Activated naive CD8-positive, alpha-beta T cell treated with anti-CD3 and anti-CD28 coated beads for 36 hours (primary cell): ENCODE measurements around the gene MRPS9. TPM values are rescaled to one million over a fixed set of nuclear protein-coding genes. Genes with fewer than 3 reads are reported as not detected.
A peak's percentile ranks its signal among the peaks of the same experiment; 100 is the strongest.

ENCODE experiments used
- DNase-seq: peaks from one replicate; pipeline ENCODE4 v3.0.0; 2021
- H3K27ac Mint-ChIP-seq: one replicate; pipeline ENCODE4 v1.8.0; 2022; ENCODE audit warnings: mild to moderate bottlenecking, moderate library complexity, mixed read lengths
- H3K27me3 Mint-ChIP-seq: one replicate; pipeline ENCODE4 v1.8.0; 2022; ENCODE audit warnings: mild to moderate bottlenecking, mixed read lengths
- H3K36me3 Mint-ChIP-seq: one replicate; pipeline ENCODE4 v1.8.0; 2021; ENCODE audit warnings: mild to moderate bottlenecking, mixed read lengths
- H3K4me1 Mint-ChIP-seq: one replicate; pipeline ENCODE4 v1.8.0; 2021; ENCODE audit warnings: mixed read lengths
- H3K4me3 Mint-ChIP-seq: one replicate; pipeline ENCODE4 v1.8.0; 2022; ENCODE audit warnings: mild to moderate bottlenecking, moderate library complexity, mixed read lengths
- H3K9me3 Mint-ChIP-seq: one replicate; pipeline ENCODE4 v1.8.0; 2022; ENCODE audit warnings: mixed read lengths
- total RNA-seq, 2 experiments: library from RNA; stranded (reverse); gene quantifications; one replicate each; pipeline ENCODE4 v1.2.3, GENCODE V29; 2021

The MRPS9 gene
- total RNA-seq, 2 experiments from 2014 or later = 52.2 to 57.1 TPM

DNA sequence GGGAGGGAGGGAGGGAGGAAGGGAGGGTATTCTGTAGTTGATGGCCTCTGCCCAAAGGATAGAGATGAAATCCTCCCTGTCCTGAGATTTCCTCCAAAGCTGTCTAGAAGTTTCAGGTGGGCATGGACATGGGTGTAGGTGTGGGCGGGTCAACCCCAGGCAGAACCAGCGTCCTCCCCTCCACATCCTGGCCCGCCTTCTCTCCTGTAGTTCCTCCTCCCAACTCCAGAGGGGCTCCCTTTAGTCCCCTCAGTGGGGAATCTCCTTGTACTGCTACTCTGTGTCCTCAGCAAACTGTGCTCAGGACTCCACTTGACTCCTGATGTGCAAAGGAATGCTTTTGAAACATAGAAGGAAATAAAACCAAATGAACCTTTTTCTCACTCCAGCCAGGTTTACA, 88.1 kb downstream of the MRPS9 start:
- Mint-ChIP-seq H3K36me3 (no peaks in the 10 kb centered on the region), H3K9me3 (no peaks in the 10 kb centered on the region), H3K27ac (no peak overlapping the region), H3K4me1 (peaks cover 5% of the 10 kb centered on the region), H3K4me3 (no peak overlapping the region), H3K27me3 (peaks cover 9% of the 10 kb centered on the region)
- no peak for DNase-seq

DNA sequence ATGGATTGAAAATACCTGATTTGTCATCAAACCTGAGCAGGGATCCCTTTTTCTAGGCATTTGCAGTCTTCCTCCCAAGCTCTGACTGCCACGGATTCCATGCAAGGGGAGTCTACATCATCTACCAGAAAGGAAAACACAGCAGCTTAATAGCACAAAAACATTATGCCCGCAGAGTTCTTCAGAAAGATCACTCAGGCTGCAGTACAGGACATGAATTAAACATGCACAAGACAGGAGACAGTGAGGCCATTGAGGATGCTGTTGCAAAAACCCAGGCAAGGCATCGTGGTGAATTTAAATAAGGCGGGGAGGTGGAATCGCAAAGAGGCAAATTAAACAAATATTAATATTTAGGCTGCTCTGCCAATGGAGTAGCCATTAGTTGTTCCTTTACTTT, 88.5 kb downstream of the MRPS9 start:
- no peak overlapping the region for H3K4me3 Mint-ChIP-seq
- peaks cover 9% of the 10 kb centered on the region for H3K27me3 Mint-ChIP-seq
- H3K4me1 Mint-ChIP-seq = peaks cover 5% of the 10 kb centered on the region
- DNase-seq = no peak
- H3K36me3 Mint-ChIP-seq = no peaks in the 10 kb centered on the region
- no peak overlapping the region for H3K27ac Mint-ChIP-seq
- no peaks in the 10 kb centered on the region for H3K9me3 Mint-ChIP-seq

DNA sequence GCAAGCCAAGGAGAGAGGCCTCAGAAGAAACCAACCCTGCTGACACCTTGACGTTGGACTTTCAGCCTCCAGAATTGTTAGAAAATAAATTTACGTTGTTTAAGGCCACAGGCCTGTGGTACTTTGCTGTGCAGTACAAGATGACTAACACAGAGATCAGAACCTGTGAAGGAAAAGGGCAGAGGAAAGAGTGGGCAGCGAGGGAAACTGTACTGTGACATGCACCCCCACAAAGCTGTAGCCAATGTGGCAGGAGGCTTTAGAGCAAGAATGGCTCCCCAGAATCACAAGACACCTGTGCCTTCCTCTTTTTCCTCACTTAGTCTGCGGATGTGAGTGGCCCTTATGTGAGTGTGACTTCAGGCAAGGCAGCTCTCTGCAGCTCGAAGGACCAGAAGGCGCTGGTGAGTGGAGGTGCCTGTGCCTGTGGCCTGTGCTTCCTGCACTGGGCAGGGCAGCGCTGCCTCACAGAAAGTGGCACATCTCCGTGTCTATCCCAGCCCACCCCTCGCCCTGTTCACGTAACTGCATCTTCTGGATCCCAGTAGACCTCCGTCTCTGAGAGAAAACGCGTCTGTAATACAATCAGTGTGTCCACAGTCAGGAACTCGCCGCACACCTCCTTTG, 89.5 kb downstream of the MRPS9 start:
- Mint-ChIP-seq H3K27me3 (peaks cover 9% of the 10 kb centered on the region), H3K4me1 (peaks cover 5% of the 10 kb centered on the region), H3K9me3 (no peaks in the 10 kb centered on the region), H3K36me3 (no peaks in the 10 kb centered on the region), H3K27ac (no peak overlapping the region), H3K4me3 (no peak overlapping the region)
- DNase-seq = no peak

DNA sequence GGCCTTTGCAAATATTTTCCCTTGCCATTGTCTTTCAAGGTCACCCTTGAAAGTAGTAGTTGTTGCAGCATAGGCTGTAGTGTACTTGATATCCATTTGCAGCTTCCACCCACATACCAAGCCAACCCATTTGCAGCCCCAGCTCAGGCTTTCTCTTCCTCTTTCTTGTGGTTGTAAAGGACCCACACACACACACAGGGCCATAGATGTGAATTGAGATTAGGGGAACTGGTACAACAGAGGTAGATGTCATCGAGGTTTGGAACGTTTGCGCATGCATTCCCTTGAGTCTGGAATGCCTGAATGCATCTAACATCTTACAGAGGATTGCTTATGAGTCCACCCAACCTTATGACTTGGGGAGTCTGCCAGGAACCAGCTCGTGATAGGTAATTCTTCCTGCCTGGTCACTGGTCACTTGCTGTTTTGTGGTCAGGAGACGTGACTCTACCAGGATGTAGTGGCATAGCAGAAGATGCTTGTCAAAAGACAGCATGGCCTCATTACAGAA, 91.9 kb downstream of the MRPS9 start:
- Mint-ChIP-seq H3K4me1 (peaks cover 5% of the 10 kb centered on the region), H3K9me3 (no peaks in the 10 kb centered on the region), H3K27ac (no peak overlapping the region), H3K4me3 (no peak overlapping the region), H3K36me3 (no peaks in the 10 kb centered on the region), H3K27me3 (peaks cover 4% of the 10 kb centered on the region)
- no peak for DNase-seq

DNA sequence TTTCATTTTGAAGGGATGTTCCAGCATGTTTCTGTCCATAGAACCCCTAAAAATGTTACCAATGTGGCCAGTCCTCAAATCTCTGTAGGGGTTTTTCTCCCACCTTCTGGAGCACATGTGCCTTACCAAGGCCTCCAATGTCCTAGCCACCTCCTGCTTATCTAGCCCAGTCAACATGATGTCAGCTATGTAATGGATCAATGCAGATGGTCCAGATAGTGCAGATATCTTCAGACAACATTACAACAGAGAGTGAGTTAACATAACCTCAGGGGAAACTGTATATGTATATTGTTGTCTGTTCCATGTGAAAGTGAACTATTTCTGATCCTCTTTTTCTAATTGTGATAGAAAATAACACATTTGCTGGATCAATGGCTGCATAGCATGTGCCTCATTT, 92.7 kb downstream of the MRPS9 start:
- Mint-ChIP-seq H3K27me3 (peaks cover 4% of the 10 kb centered on the region), H3K4me1 (peaks cover 5% of the 10 kb centered on the region), H3K9me3 (no peaks in the 10 kb centered on the region), H3K36me3 (no peaks in the 10 kb centered on the region), H3K27ac (no peak overlapping the region), H3K4me3 (no peak overlapping the region)
- DNase-seq = no peak

DNA sequence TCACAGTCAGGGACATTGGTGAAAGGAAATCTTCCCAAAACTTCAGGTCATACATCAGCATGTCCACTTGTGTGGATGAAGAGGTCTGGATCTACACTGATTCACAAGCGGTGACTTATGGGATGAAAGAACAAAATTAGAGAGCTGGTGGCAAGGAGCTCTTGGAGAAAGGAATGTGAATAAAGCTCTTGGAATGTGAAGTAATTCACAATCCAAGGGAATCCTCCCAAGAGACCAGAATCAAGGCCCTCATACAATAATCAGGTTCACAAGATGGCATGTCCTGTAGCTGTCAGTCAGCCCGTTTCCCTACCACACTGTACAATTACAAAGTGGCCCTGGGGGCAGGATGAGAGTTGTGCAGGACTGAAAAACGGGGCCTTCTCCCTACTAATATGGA, 96.2 kb downstream of the MRPS9 start:
- Mint-ChIP-seq H3K4me3 (no peak overlapping the region), H3K9me3 (no peaks in the 10 kb centered on the region), H3K27me3 (peaks cover 4% of the 10 kb centered on the region), H3K4me1 (no peaks in the 10 kb centered on the region), H3K27ac (no peak overlapping the region), H3K36me3 (no peaks in the 10 kb centered on the region)
- no peak for DNase-seq

DNA sequence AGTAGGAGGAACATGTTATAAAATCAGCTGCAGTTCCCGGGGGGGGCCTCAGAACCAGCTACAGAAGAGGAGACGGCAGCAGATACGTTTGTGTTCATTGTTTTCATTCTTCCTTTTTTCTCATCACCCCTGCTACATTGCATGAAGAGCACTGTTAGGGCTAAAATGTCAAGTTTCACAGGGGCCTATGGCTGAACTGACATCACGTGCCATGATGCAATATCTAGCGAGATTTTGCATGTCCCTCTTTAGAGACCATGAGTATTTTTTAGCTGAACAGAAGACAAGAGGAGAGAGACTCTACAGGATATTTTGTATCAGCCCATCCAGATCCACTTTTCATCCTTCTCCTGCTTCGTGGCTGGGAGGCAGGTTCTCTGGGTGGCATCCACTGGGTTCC, 97.6 kb downstream of the MRPS9 start:
- DNase-seq = no peak
- H3K27ac Mint-ChIP-seq = no peak overlapping the region
- H3K4me3 Mint-ChIP-seq = no peak overlapping the region
- peaks cover 8% of the 10 kb centered on the region for H3K27me3 Mint-ChIP-seq
- H3K9me3 Mint-ChIP-seq = no peaks in the 10 kb centered on the region
- H3K4me1 Mint-ChIP-seq = no peaks in the 10 kb centered on the region
- no peaks in the 10 kb centered on the region for H3K36me3 Mint-ChIP-seq

DNA sequence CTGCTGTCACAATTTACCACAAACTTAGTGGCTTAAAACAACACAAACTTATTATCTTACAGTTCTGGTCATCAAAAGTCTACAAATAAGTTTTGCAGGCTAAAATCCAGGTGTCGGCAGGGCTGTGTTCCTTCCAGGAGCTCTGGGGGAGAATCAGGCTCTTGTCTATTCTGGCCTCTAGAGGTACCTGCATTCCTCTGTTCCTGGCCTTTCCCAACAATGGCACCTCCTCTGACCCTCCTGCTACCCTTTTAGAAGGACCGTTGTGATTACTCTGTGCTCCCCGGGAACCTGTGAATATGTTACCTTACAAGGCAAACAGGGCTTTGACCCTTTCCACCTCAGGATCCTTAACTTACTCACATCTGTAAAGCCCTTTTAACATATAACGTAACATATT, 98.5 kb downstream of the MRPS9 start:
- H3K27me3 Mint-ChIP-seq = peaks cover 13% of the 10 kb centered on the region
- H3K9me3 Mint-ChIP-seq = no peaks in the 10 kb centered on the region
- no peak for DNase-seq
- no peak overlapping the region for H3K27ac Mint-ChIP-seq
- no peaks in the 10 kb centered on the region for H3K36me3 Mint-ChIP-seq
- no peak overlapping the region for H3K4me3 Mint-ChIP-seq
- H3K4me1 Mint-ChIP-seq = no peaks in the 10 kb centered on the region

DNA sequence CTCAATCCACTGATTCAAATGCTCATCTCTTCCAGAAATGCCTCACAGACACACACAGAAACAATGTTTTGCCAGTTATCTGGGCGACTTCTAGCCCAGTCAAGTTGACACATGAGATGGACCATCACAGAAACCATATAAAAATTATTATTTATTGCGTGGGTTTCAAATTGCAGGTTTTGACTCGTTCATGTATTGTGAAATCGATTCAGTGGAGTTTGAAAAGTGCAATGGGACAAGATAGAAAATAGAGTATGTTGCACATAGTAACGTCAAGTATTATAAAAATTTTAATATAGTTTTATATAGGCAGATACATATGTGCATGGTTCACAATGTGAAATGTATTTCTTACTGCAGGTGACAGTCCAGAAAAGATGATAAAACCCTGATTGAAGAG, 100.8 kb downstream of the MRPS9 start:
- no peak overlapping the region for H3K27ac Mint-ChIP-seq
- H3K4me1 Mint-ChIP-seq = no peaks in the 10 kb centered on the region
- H3K27me3 Mint-ChIP-seq = peaks cover 27% of the 10 kb centered on the region
- no peak overlapping the region for H3K4me3 Mint-ChIP-seq
- no peak for DNase-seq
- no peaks in the 10 kb centered on the region for H3K36me3 Mint-ChIP-seq
- no peaks in the 10 kb centered on the region for H3K9me3 Mint-ChIP-seq

DNA sequence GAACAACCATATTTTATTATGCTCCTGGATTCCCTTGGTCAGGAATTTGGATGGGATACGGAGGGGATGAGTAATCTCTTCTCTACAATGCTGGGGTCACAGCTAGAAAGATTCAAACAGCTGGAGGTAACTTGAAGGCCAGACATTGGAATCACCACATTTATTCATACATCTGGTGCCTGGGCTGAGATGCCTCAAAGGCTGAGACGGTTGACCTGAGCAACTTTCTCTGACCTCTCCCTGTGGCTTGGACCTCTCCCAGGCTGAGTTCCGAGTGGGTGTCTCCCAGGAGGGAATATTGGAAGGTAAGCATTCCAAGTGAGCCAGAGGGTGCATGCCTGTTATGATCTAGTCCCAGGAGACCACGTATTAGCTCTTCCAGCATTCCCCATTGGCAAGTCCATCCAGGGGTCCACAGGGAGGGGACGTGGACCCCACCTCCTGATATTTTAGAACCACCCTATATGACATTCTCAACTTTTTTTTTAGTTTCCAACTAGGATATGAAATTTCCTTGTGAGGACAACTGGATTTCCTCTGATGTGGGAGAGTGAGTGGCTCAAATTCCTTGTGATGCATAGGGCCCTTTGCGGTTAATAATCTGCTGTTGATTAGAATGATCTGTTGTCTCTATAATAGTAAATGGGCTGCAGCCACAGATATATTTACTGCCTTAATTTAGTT, 101.8 kb downstream of the MRPS9 start:
- Mint-ChIP-seq H3K9me3 (no peaks in the 10 kb centered on the region), H3K27ac (no peak overlapping the region), H3K27me3 (peaks cover 32% of the 10 kb centered on the region), H3K4me3 (no peak overlapping the region), H3K4me1 (peaks cover 4% of the 10 kb centered on the region), H3K36me3 (no peaks in the 10 kb centered on the region)
- no peak for DNase-seq

DNA sequence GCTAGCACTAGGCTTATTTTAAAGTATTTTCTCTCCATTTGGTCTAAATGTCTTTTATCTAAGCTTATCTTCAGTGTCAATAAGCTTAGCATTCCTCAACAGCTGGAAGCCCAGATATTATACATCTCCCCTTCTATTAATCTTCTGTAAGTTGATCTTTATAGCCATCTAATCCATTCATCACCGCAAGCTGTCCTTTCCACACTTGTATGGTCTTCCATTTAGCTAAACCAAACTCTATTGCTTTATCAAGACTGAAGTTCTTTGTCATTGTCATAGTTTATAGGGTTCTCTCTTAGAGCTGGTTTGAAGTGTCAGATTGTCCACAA, 102.3 kb downstream of the MRPS9 start:
- Mint-ChIP-seq H3K36me3 (no peaks in the 10 kb centered on the region), H3K9me3 (no peaks in the 10 kb centered on the region), H3K4me1 (peaks cover 7% of the 10 kb centered on the region), H3K27me3 (peaks cover 37% of the 10 kb centered on the region), H3K4me3 (no peak overlapping the region), H3K27ac (no peak overlapping the region)
- DNase-seq = no peak

DNA sequence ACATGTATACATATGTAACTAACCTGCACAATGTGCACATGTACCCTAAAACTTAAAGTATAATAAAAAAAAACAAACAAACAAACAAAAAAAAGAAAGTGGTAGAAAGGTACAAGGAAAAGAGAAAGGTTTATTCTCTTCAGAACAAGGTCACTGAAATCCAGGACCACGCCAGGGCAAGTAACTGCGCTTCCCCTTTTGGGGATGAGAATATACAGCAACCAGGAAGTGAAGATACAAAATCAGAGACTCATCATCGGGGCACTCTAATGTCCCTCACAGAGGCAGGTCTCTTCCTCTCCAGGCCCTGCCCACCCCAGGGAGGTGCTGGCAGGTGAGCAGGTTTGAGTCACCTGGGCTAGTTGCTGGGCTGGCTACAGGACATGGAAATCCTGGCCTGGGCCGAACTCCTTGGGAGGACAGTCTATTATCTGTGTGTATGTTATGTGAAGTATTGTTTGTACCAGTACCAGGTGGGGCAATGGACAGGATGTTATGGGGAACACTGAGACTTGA, 103.3 kb downstream of the MRPS9 start:
- H3K27me3 Mint-ChIP-seq = peaks cover 43% of the 10 kb centered on the region
- H3K4me3 Mint-ChIP-seq = no peak overlapping the region
- H3K36me3 Mint-ChIP-seq = no peaks in the 10 kb centered on the region
- H3K9me3 Mint-ChIP-seq = no peaks in the 10 kb centered on the region
- no peak overlapping the region for H3K27ac Mint-ChIP-seq
- peaks cover 7% of the 10 kb centered on the region for H3K4me1 Mint-ChIP-seq
- DNase-seq = no peak

DNA sequence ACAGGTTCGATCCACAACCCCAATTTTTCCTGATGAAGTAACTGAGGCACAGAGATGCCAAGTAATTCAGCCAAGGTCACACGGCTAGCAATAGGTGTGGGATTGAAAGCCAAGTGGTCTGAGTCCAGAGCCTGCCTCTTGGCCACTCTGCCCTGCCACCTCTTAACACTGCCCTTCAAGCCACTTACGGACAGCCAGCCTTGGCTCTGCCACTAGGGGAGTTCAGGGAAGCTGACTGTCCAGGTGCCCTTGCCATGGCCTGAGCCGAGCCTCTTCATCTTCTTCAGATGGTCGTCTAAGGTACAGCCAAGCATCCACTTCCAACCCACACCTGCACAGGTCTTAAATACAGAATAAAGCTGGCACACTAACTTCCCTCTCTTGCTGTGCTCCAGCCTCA, 104.4 kb downstream of the MRPS9 start:
- H3K36me3 Mint-ChIP-seq = no peaks in the 10 kb centered on the region
- no peak for DNase-seq
- H3K4me1 Mint-ChIP-seq = peaks cover 7% of the 10 kb centered on the region
- peaks cover 53% of the 10 kb centered on the region for H3K27me3 Mint-ChIP-seq
- H3K4me3 Mint-ChIP-seq = no peak overlapping the region
- H3K9me3 Mint-ChIP-seq = no peaks in the 10 kb centered on the region
- H3K27ac Mint-ChIP-seq = no peak overlapping the region

DNA sequence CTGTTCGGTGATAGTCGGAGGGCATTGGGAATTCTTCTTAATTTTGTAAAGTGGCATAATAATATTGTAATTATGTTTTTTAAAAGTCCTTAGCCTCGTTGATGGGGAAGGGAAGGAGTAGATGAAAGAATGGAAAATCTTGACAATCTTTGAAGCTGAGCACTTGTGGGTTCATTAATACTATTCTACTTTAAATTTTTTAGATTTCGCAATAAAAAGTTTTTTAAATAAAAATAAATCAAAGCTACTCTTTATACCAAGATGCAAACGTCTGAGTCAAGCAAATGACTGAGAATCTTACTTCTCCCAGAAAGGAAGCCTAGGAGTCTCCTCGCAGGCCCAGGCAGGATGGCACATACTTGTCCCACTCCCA, 105.2 kb downstream of the MRPS9 start:
- Mint-ChIP-seq H3K27ac (no peak overlapping the region), H3K27me3 (peaks cover 61% of the 10 kb centered on the region), H3K36me3 (no peaks in the 10 kb centered on the region), H3K4me1 (peaks cover 7% of the 10 kb centered on the region), H3K4me3 (peak overlapping the region; percentile 63), H3K9me3 (no peaks in the 10 kb centered on the region)
- no peak for DNase-seq

DNA sequence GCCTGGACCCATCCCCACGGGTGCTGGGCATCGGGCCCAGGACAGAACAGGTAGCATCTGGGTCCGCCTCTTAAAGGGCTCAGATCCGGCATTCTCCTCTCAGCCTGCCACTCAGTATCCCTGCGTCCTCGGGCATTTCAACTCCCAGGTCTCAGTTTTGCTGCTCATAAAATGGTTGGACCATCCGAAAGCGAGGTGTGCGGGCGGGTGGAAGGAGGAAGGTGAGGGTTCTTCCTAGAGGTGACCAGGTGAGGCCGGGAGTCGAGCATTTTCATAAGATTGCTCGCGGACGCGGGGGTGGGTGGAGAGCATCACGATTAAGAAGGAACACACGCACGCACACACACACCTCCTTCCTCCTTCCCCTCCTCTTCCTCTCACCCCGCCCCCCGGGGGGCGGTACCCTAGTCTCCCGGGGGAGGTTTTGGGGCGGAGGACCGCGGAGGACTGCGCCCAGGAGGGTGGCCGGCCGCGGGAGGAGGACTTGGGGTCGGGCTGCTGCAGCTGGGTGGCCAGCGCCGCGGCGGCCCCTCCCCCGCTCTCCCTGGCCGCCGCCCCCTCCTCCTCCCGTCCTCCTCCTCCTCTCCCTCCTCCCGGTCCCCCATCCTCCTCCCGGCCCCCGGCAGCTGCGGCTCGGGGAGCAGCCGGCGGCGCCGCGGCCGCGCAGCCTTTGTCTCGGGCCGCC, 105.7 kb downstream of the MRPS9 start:
- H3K4me3 Mint-ChIP-seq = peak overlapping the region; percentile 63
- no peaks in the 10 kb centered on the region for H3K36me3 Mint-ChIP-seq
- H3K4me1 Mint-ChIP-seq = peaks cover 7% of the 10 kb centered on the region
- peaks cover 63% of the 10 kb centered on the region for H3K27me3 Mint-ChIP-seq
- no peak overlapping the region for H3K27ac Mint-ChIP-seq
- no peaks in the 10 kb centered on the region for H3K9me3 Mint-ChIP-seq
- peak; percentile 45 for DNase-seq
